GM13977 (cell line): ENCODE results near the gene EIF3F.

Experiments
- DNase-seq: peaks from one replicate; pipeline ENCODE4 v3.0.0; 2012; ENCODE audit warnings: low spot score
- in situ Hi-C: fragments of 300-500 bp; cut with MboI; formaldehyde crosslinking; loops from one replicate; pipeline ENCODE4 v1.12.0; 2022; ENCODE audit warnings: low sequenced_read_pairs, low pct_unique_long_range_greater_than_20kb, mixed read lengths, inconsistent platforms; ENCODE audit not compliant: unreplicated experiment
- TF ChIP-seq, protein P1 (sequence below): IDR thresholded peaks from 2 replicates; pipeline ENCODE4 v1.5.1; 2012; ENCODE audit warnings: mild to moderate bottlenecking, control low read depth; ENCODE audit not compliant: insufficient read depth; ENCODE audit errors: extremely low read depth, missing control alignments

EIF3F gene

GRCh38 chr11:7964261-7964660, 22.9 kb upstream of the EIF3F start:
- DNase-seq: no peak
- TF ChIP-seq, protein P1, sequence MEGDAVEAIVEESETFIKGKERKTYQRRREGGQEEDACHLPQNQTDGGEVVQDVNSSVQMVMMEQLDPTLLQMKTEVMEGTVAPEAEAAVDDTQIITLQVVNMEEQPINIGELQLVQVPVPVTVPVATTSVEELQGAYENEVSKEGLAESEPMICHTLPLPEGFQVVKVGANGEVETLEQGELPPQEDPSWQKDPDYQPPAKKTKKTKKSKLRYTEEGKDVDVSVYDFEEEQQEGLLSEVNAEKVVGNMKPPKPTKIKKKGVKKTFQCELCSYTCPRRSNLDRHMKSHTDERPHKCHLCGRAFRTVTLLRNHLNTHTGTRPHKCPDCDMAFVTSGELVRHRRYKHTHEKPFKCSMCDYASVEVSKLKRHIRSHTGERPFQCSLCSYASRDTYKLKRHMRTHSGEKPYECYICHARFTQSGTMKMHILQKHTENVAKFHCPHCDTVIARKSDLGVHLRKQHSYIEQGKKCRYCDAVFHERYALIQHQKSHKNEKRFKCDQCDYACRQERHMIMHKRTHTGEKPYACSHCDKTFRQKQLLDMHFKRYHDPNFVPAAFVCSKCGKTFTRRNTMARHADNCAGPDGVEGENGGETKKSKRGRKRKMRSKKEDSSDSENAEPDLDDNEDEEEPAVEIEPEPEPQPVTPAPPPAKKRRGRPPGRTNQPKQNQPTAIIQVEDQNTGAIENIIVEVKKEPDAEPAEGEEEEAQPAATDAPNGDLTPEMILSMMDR: no peak
- in situ Hi-C loops: no loop called here

GRCh38 chr11:7964873-7965272, 22.3 kb upstream of the EIF3F start:
- DNase-seq: no peak
- in situ Hi-C loops: no loop called here

DNA sequence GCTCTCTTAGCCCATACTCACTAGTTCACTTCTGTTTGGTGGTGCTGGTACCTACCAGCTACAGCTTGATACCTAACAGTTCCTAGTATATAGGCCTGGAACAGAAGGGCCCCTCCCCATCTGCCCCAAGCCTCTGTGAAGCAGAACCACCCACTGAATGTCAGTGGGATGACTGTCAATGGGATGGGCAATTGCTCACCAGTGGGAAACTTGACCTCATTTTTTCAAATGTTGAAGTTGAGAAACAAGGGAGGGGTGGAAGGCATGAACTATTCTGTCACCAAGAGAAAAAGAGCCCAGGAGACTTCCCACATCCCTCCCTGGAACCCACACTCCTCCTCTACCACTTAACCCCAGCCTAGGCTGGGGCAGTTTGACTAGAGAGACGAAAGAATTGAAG, 21.8 kb upstream of the EIF3F start, which contains the start of gene NLRP10:
NLRP10 (minus strand) TSS at position 62 of the 400 bp plus-strand sequence. CDS start 1,952 bp downstream, outside the sequence.
- DNase-seq: no peak
- in situ Hi-C loops: no loop called here
- TF ChIP-seq, protein P1: no peak

More at GRCh38 chr11:7964873-7965272, 22.3 kb upstream of the EIF3F start:
- TF ChIP-seq, protein P1: no peak

DNA sequence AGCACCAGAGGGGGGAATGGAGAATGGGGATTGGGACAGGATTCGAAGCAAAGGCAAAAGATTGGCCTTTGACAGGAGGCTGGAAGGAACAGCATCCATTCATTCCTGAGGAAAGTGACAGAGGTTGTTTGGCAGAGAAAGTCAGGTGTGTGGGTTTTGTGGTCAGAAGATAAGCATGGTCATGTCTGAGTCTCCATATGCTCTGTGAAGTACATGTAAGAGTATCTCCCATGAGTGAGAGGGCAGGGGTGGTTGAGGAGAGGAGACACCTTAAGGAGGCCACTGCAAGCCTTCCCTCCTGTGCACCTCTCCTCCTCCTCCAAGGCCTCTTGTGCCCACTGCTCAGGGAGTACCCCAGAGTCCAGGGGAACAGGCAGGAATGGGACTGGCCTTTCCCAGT, 20.0 kb upstream of the EIF3F start:
- DNase-seq: no peak
- TF ChIP-seq, protein P1: no peak
- in situ Hi-C loops: no loop called here

GRCh38 chr11:7967826-7968225, 19.3 kb upstream of the EIF3F start:
- in situ Hi-C loops: no loop called here
- DNase-seq: no peak
- TF ChIP-seq, protein P1: no peak

DNA sequence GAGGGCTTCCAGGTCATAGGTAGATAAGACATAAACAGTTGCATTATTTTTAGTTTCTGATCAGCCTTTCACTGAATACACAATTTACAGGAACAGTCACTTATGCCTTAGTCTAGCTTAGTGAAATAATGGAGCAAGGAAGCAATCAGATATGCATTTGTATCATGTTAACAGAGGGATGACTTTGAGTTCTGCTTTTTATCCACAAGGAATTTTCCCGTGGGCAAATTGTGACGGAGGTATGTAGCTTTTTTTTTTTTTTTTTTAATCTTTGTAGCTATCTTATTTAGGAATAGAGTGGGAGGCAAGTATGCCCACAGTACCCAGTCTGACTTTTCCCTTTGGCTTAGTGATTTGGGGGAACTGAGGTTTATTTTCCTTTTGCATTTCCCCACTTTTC, 18.5 kb upstream of the EIF3F start:
- no peak for DNase-seq
- TF ChIP-seq, protein P1: no peak
- in situ Hi-C loops: no loop called here
